GM12878 (cell line): Measurements from ENCODE around the gene NOC4L.

Source experiments
- CREM ChIP-seq: IDR thresholded peaks from 2 replicates; pipeline ENCODE4 v1.6.1; 2014; ENCODE audit warnings: antibody characterized with exemption, low read depth
- EZH2 ChIP-seq: IDR thresholded peaks from 2 replicates; pipeline ENCODE4 v1.6.1; 2012; ENCODE audit warnings: low read depth, mild to moderate bottlenecking, control low read depth, inconsistent platforms, low read length, borderline replicate concordance; ENCODE audit not compliant: control insufficient read depth
- JUND ChIP-seq: IDR thresholded peaks from 2 replicates; pipeline ENCODE4 v1.6.1; 2012; ENCODE audit warnings: low read depth, mild to moderate bottlenecking, low read length, improper control_type of control experiment, moderate library complexity
- NFYB ChIP-seq: IDR thresholded peaks from 2 replicates; pipeline ENCODE4 v1.6.1; 2011; ENCODE audit warnings: low read depth, mild to moderate bottlenecking, low read length, improper control_type of control experiment, moderate library complexity; ENCODE audit not compliant: insufficient read depth
- POLR2A ChIP-seq: IDR thresholded peaks from 2 replicates; pipeline ENCODE4 v1.6.1; 2011; ENCODE audit warnings: low read depth, mild to moderate bottlenecking, low read length
- RCOR1 ChIP-seq: conservative IDR thresholded peaks from 2 replicates; pipeline ENCODE4 v1.6.1; 2012; ENCODE audit warnings: low read depth, low read length, improper control_type of control experiment
- SMC3 ChIP-seq: IDR thresholded peaks from 2 replicates; pipeline ENCODE4 v1.6.1; 2011; ENCODE audit warnings: low read length, improper control_type of control experiment, borderline replicate concordance
- TAF1 ChIP-seq: IDR thresholded peaks from 2 replicates; pipeline ENCODE4 v1.6.1; 2011; ENCODE audit warnings: mild to moderate bottlenecking, low read depth, low read length, borderline replicate concordance
- YBX1 ChIP-seq: fragments of 450-650 bp; IDR thresholded peaks from 2 replicates; pipeline ENCODE4 v1.6.1; 2016; ENCODE audit warnings: antibody characterized with exemption
- ZBED1 ChIP-seq: IDR thresholded peaks from 2 replicates; pipeline ENCODE4 v1.6.1; 2016; ENCODE audit warnings: borderline replicate concordance
- ZZZ3 ChIP-seq: IDR thresholded peaks from 2 replicates; pipeline ENCODE4 v1.6.1; 2011; ENCODE audit warnings: low read depth; ENCODE audit not compliant: control insufficient read depth, insufficient read length
- TF ChIP-seq, protein P1 (sequence below), 3 experiments: IDR thresholded peaks in 2 of 3; conservative IDR thresholded peaks in 1 of 3; 2 replicates each; pipeline ENCODE4 v1.5.1; 2011; ENCODE audit warnings: low read depth in 3 of 3, low read length in 3 of 3, mild to moderate bottlenecking in 3 of 3, control low read depth in 2 of 3, moderate library complexity in 2 of 3, inconsistent platforms in 1 of 3, mixed read lengths in 1 of 3; ENCODE audit not compliant: control insufficient read depth in 2 of 3, insufficient read depth in 1 of 3; ENCODE audit errors: extremely low read depth in 1 of 3
- TF ChIP-seq, protein P2 (sequence below): fragments of 450-650 bp; formaldehyde crosslinking; IDR thresholded peaks from 2 replicates; pipeline ENCODE4 v1.4.0; 2022; ENCODE audit warnings: mild to moderate bottlenecking, moderate library complexity
- TF ChIP-seq, protein P3 (sequence below): IDR thresholded peaks from 2 replicates; pipeline ENCODE4 v1.6.1; 2012; ENCODE audit warnings: low read length, inconsistent platforms

DNA sequence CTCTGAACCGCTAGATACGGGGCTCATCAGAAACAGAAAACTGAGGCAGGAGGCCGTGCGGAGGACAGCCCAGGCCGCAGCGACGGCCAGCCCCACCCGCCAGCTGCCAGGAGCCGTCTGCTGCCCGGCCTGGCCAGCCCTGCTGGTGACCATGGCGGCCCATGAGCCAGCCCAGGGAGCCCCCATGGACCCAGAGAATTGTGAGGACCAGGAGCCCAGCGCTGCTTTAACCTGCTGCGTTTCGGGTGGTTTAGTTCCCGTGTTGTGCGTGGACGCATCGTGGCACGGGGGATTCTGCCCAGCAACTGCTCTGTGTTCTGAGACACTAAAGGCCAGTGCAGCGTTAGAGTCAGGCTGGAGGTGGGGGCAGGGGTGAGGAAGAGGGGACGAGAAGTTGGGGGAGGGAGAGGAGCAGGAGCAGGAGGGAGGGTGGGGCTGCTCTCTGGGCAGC lies 44.2 kb downstream of the NOC4L start:
- TF ChIP-seq, protein P1, sequence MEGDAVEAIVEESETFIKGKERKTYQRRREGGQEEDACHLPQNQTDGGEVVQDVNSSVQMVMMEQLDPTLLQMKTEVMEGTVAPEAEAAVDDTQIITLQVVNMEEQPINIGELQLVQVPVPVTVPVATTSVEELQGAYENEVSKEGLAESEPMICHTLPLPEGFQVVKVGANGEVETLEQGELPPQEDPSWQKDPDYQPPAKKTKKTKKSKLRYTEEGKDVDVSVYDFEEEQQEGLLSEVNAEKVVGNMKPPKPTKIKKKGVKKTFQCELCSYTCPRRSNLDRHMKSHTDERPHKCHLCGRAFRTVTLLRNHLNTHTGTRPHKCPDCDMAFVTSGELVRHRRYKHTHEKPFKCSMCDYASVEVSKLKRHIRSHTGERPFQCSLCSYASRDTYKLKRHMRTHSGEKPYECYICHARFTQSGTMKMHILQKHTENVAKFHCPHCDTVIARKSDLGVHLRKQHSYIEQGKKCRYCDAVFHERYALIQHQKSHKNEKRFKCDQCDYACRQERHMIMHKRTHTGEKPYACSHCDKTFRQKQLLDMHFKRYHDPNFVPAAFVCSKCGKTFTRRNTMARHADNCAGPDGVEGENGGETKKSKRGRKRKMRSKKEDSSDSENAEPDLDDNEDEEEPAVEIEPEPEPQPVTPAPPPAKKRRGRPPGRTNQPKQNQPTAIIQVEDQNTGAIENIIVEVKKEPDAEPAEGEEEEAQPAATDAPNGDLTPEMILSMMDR (IDR thresholded peaks at IDR 0.05 in 2 of 3, conservative IDR thresholded peaks at IDR 0.05 in 1 of 3; ENCODE audit: control insufficient read depth in 2 of 3, extremely low read depth in 1 of 3, insufficient read depth in 1 of 3, low read depth in 3 of 3, low read length in 3 of 3), result no peak
- TF ChIP-seq JUND (no peak), TAF1 (no peak), RCOR1 (no peak), EZH2 (no peak), YBX1 (no peak), CREM (no peak), POLR2A (no peak), NFYB (no peak), ZBED1 (no peak), SMC3 (no peak), ZZZ3 (no peak)
- TF ChIP-seq, protein P2, sequence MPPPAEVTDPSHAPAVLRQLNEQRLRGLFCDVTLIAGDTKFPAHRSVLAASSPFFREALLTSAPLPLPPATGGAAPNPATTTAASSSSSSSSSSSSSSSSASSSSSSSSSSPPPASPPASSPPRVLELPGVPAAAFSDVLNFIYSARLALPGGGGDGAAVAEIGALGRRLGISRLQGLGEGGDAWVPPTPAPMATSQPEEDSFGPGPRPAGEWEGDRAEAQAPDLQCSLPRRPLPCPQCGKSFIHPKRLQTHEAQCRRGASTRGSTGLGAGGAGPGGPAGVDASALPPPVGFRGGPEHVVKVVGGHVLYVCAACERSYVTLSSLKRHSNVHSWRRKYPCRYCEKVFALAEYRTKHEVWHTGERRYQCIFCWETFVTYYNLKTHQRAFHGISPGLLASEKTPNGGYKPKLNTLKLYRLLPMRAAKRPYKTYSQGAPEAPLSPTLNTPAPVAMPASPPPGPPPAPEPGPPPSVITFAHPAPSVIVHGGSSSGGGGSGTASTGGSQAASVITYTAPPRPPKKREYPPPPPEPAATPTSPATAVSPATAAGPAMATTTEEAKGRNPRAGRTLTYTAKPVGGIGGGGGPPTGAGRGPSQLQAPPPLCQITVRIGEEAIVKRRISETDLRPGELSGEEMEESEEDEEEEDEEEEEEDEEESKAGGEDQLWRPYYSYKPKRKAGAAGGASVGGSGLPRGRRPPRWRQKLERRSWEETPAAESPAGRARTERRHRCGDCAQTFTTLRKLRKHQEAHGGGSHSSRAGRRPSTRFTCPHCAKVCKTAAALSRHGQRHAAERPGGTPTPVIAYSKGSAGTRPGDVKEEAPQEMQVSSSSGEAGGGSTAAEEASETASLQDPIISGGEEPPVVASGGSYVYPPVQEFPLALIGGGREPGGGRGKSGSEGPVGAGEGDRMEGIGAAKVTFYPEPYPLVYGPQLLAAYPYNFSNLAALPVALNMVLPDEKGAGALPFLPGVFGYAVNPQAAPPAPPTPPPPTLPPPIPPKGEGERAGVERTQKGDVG, result no peak
- TF ChIP-seq, protein P3, sequence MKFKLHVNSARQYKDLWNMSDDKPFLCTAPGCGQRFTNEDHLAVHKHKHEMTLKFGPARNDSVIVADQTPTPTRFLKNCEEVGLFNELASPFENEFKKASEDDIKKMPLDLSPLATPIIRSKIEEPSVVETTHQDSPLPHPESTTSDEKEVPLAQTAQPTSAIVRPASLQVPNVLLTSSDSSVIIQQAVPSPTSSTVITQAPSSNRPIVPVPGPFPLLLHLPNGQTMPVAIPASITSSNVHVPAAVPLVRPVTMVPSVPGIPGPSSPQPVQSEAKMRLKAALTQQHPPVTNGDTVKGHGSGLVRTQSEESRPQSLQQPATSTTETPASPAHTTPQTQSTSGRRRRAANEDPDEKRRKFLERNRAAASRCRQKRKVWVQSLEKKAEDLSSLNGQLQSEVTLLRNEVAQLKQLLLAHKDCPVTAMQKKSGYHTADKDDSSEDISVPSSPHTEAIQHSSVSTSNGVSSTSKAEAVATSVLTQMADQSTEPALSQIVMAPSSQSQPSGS, result no peak
